ENCODE measurements around the gene GPALPP1.
"Not testable (repeated sequence)": the region's sequence is repeated elsewhere in the genome, so short reads cannot be mapped to it uniquely, and the experiment has no call there.

Gene GPALPP1

GRCh38 chr13:44989071-44989889 is at the start of gene GPALPP1, which contains the start of gene NUFIP1:
GPALPP1 (plus strand) TSS chr13:44989538; CDS start chr13:44989655, 117 bp downstream.
NUFIP1 (minus strand) TSS chr13:44989471; CDS start chr13:44989436, 35 bp downstream.
- DNase-seq, result peak; percentile 99

- DNase-seq, result not testable (repeated sequence)
Observed at GRCh38 chr13:44943411-44943810, 45.9 kb upstream of the GPALPP1 start.

DNA sequence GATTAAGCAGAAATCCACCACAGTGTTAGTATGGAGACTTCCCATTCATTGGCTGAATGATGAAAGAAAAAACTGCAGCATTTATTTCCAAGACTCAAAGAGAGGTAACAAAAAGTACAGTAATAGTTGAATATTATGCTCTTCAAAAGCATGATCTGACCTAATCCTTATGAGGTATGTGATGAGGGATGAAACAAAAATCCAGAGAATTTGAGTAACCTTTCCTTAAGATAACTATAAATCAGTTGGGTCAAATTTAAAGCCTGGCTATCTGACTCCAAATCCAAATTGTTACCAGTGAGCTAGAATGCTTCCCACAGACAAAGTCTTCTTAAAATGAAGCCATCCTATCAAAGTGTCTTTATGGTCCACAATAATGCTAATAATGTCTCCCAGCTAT is 38.2 kb upstream of the GPALPP1 start:
- DNase-seq, result no peak

- no peak for DNase-seq
Observed at GRCh38 chr13:44952671-44953070, 36.7 kb upstream of the GPALPP1 start.

DNA sequence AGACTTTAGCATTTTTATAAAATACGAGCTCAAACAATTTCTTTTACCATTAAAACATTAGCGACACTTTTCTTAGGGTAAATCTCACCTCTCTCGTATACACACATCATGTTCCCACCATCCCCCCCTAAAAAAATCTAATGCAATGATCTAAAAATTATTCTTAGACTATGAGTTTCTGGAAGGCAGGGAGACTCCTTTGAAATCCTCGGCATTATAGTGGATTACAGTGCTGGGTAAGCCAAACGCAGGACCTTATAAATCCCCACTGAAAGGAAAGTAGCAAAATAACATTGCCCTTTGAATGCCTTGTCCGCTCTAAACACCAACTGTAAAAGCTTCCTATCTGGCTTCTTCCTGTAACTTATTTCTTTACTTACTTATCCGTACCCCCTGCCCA is 35.1 kb upstream of the GPALPP1 start:
- DNase-seq, result no peak

- no peak for DNase-seq
Observed at GRCh38 chr13:44955406-44955805, 33.9 kb upstream of the GPALPP1 start.

- no peak for DNase-seq
Observed at GRCh38 chr13:44961997-44962396, 27.3 kb upstream of the GPALPP1 start.

GRCh38 chr13:44967704-44968433 is 21.5 kb upstream of the GPALPP1 start:
- DNase-seq, result no peak

- no peak for DNase-seq
Observed at GRCh38 chr13:44968434-44968815, 20.9 kb upstream of the GPALPP1 start.

- peak; percentile 69 for DNase-seq
Observed at GRCh38 chr13:44969551-44970484, 19.5 kb upstream of the GPALPP1 start.

DNA sequence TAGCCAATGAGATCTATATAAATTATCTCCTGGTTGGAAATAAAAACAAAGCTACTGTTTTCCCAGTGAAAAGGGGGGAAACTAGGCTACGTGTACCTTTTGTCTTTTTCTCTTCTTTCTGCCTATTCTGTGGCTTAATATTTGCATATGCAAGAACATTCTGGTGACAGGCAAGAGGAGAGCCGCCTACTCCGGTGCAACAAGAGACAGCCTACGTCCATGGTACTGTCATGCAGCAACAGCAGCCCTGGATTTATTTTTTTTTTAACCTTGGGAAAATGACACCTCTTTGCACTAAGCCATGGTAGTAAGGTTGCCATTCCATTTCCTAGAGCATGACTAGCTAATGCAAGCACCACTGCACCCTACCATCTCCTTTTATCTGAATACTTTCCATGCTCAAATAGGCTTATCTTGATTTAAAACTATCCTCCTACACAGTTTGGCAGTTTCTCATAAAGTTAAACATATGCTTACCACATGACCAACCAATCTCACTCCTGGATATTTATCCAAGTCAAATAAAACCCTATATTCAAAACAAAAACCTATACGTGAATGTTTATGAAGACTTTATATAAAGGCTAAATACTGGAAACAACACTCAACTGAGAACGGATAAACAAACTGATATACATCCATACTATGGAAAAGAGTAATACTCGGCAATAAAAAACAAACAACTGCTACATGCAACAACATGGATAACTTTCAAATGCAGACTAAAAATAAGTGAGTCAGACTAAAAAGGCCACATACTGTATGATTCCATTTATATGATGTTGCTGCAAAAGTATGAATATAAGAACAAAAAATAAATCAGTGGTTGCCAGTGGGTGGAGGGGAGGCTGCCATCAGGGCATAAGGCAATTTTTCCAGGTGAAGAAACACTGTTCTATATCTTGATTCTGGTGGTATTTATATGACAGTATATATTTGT is 17.4 kb upstream of the GPALPP1 start:
- DNase-seq, result no peak

DNA sequence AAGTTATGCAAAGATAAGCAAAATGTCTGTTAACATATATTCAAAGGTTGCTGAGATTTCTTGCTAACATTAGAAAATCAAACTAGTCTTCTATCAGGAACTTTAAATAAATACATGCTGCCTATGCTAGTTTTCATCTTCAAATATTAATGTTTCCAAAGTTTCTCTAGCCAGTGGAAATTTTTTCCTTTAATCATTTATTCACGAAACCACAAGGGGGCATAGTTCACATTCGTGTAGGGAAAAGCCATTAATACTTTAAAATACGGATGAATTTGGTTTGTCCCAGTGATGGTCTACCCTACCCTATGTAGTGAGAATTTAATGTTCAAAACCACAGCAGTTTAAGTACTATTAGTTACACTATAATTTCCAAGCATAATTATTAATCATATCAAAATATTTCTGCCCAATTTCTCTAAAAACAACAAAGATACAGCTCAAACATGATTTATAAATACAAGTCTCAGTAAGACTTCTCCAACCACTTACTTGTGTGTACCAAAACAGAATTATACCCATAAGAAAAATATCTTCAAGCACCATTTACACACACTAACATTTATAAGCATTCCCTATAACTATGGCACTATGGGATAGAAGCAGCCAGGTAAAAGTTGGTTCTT is 16.3 kb upstream of the GPALPP1 start:
- DNase-seq, result peak; percentile 62

DNA sequence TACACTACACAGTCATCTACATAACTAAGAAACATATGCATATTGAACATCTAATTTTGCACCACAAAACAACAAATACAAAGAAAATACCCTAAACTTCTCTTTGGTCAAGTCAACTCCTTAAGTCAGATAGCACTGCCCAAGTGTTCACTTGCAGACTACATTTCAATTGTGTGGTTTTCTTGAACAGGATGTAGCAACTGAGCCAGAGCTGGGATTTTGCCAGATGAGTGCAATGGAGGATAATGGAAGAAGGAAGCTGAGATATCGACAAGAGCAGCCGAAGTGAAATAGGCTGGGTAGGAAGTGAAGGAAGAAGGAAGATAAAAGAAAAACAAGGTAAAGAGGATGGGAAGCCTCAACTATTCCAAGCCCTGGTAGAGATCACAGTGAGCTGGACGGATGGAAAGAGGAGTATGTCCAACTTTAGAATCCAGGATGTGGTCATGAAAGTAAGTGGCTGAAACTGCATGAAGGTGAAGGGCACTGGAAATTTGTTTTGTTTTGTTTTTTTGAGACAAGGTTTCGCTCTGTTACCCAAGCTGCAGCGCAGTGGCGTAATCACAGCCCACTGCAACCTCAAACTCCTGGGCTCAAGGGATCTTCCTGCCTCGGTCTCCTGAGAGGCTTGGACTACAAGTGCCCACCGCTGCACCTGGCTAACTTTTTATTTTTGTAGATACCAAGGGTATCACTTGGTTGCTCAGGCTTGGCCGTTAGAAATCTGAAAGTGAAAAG is 15.1 kb upstream of the GPALPP1 start:
- no peak for DNase-seq

DNA sequence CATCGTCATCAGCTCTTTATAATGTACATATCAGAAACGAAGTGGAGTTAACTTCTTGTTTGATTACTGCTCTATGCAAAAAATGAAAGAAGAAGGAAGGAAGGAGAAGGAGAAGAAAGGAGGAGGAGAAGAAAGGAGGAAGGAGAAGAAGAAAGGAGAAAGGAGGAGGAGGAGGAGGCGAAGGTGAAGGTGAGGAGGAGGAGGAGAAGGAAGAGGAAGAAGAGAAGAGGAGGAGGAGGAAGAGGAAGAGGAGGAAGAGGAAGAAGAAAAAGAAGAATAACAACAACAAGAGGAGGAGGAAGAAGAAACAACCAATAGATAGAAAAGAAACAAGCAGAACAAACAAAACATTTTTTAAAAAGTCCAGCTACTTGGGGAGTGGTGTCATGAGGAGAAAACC is 13.1 kb upstream of the GPALPP1 start:
- no peak for DNase-seq

GRCh38 chr13:44976949-44977583 is 12.3 kb upstream of the GPALPP1 start:
- peak; percentile 28 for DNase-seq

GRCh38 chr13:44978328-44978727 is 11.0 kb upstream of the GPALPP1 start:
- no peak for DNase-seq

- peak; percentile 46 for DNase-seq
Observed at GRCh38 chr13:44989941-44990340, 603 bp downstream of the GPALPP1 start.

GRCh38 chr13:45003417-45003816 is 14.1 kb downstream of the GPALPP1 start:
- no peak for DNase-seq

- no peak for DNase-seq
Observed at GRCh38 chr13:45004096-45004495, 14.8 kb downstream of the GPALPP1 start.

DNA sequence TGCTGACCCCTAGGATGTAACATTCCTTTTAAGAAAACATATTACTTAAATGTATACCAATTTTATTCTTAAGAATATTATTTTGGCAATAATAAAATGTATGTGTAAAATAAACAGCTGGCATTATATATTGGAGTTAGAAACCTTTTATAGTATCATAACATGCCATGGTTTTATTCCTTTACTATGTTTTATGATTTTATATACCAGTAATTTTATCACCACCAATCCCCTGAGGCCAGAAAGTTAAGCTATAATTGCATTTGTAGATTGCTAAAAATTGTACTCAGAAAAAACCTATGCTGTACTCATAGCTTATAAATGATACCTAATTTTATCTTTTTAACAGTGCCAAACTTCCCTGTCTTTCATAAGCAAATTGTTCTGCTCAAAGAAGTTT is 17.9 kb downstream of the GPALPP1 start:
- no peak for DNase-seq
